Epithelial cell of proximal tubule (primary cell): Measurements from ENCODE around the gene YEATS2. TPM values are rescaled to one million over a fixed set of nuclear protein-coding genes. Genes with fewer than 3 reads are reported as not detected.
"Not testable (repeated sequence)": the region's sequence is repeated elsewhere in the genome, so short reads cannot be mapped to it uniquely, and the experiment has no call there.

Source experiments
- DNase-seq: peaks from one replicate; pipeline ENCODE4 v3.0.0-alpha.2; 2011; ENCODE audit warnings: low read depth
- H3K4me3 ChIP-seq: 2 replicates; pipeline ENCODE4 v1.5.1; 2011; ENCODE audit warnings: low read depth, mild to moderate bottlenecking, low read length
- total RNA-seq: library from RNA; depleted of rRNA; stranded (reverse); fragments of >200 nt; gene quantifications from 2 replicates; pipeline ENCODE4 v1.2.3, GENCODE V29; 2015
- TF ChIP-seq, protein P1 (sequence below): conservative IDR thresholded peaks from 2 replicates; pipeline ENCODE4 v1.5.1; 2012; ENCODE audit warnings: low read depth, mild to moderate bottlenecking, low read length

YEATS2 gene
- total RNA-seq, 1 donor from 2014 or later: 33.7 TPM

DNA sequence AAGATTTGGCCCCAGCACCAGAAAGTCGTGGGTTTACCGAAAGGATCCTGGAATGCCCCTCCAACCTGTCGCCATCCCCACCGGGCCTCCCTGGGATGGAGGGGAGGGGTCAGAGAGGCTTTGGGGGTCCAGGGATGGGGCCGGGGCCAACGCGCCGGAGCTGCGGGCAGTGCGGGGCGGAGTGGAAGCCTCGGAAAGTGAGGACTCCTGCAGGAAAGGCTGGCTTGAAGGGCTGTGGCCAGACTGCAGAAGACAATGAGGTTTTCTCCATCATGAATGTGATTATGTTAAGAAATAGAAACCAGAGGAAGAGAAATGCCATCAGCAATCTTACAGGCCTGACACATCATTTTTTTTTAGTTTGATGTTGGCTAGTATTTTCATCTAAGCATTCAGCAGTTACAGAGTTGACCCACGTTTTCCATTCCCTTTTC, 738 bp downstream of the YEATS2 start:
- H3K4me3 ChIP-seq: peak overlapping the region; percentile 88
- no peak for DNase-seq
- TF ChIP-seq, protein P1, sequence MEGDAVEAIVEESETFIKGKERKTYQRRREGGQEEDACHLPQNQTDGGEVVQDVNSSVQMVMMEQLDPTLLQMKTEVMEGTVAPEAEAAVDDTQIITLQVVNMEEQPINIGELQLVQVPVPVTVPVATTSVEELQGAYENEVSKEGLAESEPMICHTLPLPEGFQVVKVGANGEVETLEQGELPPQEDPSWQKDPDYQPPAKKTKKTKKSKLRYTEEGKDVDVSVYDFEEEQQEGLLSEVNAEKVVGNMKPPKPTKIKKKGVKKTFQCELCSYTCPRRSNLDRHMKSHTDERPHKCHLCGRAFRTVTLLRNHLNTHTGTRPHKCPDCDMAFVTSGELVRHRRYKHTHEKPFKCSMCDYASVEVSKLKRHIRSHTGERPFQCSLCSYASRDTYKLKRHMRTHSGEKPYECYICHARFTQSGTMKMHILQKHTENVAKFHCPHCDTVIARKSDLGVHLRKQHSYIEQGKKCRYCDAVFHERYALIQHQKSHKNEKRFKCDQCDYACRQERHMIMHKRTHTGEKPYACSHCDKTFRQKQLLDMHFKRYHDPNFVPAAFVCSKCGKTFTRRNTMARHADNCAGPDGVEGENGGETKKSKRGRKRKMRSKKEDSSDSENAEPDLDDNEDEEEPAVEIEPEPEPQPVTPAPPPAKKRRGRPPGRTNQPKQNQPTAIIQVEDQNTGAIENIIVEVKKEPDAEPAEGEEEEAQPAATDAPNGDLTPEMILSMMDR: no peak

- TF ChIP-seq, protein P1: no peak
- peak overlapping the region; percentile 88 for H3K4me3 ChIP-seq
- no peak for DNase-seq
Measured at GRCh38 chr3:183698756-183699155, 1.2 kb downstream of the YEATS2 start.

DNA sequence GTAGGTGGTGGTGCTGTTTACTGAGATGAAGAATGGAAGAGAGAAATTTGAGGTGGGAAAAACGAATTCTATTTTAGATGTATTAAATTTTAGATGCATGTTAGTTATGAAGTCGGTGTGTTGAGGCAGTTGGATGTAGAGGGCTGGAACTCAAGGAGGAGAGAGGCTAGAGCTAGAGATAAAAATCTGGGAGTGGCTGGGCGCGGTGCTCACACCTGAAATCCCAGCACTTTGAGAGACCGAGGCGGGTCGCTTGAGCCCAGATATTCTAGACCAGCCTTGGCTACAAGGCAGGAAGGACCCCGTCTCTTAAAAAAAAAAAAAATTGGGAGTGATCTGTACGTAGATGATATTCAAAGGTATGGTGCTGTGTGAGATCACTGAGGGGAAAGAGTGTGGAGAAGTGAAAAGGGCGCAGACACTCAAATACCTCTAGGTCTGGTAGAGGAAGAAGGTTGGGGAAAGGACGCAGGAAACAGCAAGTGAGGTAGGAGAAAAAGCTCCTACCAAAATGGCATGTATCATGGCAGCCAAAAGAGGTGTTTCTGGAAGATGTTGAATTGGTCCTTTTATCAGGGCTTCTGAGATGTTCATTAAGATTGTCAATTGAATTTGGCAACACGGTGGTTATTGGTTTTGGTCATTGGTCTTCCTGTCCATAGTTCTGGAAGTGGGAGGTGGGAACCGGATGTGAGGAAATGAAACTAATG, 1.8 kb downstream of the YEATS2 start:
- TF ChIP-seq, protein P1: no peak
- H3K4me3 ChIP-seq: peak overlapping the region; percentile 88
- no peak for DNase-seq

DNA sequence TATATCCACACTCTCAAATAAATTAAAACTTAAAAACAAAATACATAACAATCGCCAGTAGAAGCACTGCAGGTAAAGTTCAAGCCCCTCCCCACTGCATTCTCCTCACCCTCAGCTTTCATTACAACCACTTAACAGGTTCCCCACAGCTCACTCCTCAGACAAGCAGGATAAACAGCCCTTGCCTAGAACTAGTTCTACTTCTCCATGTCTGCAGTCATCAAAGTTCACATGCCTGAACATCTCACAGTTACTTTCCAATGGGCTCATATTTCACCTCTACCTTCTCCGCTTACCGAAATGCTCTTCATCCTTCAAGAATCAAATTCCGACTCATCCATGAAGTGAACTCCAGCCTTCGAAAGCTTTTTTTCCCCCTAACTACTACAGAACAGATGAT, 4.1 kb downstream of the YEATS2 start:
- no peak for DNase-seq
- H3K4me3 ChIP-seq: no peak overlapping the region
- TF ChIP-seq, protein P1: no peak

GRCh38 chr3:183703892-183704291, 6.3 kb downstream of the YEATS2 start:
- DNase-seq, H3K4me3 ChIP-seq: not testable (repeated sequence)

DNA sequence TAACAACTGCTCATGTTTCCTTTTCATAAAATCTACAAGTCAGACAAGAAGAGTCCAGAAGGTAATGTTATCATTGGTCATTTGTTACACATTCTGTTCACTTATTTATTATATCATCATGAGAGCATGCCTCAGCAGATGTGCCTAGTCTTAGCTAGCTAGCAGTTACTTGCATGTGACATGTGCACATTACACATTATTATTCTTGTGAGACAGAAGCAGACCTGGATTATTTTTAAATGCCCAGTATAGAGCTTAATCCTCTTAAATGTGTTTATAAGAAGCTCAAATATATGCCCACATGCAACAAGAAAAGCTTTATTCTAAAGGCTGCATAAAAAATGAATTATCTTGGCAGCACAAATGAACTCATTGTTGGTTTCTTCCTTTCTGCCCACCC, 12.6 kb downstream of the YEATS2 start:
- DNase-seq: no peak
- no peak overlapping the region for H3K4me3 ChIP-seq
- TF ChIP-seq, protein P1: no peak

DNA sequence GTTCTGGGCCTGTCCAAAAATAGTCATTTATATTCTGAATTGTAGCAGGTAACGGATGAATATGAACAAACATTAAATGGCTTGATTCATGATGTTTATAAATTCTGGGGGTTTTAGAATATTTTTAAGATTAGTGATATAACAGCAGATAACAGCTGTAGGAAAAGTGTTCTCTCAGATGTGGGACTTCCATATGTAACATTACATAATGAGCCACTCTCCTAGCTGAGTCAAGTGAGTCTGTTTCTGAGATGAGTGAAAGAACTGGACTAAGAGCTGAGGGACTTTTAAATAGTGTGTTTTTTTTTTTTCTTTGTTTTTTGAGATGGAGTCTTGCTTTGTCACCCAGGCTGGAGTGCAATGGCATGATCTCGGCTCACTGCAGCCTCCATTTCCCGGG, 13.9 kb downstream of the YEATS2 start:
- H3K4me3 ChIP-seq: no peak overlapping the region
- no peak for DNase-seq
- TF ChIP-seq, protein P1: no peak
